DND-41 (cell line): ENCODE results near the gene BAIAP2L2.

Experiments
- EZH2 ChIP-seq: IDR thresholded peaks from 3 replicates; pipeline ENCODE4 v1.6.1; 2012; ENCODE audit warnings: borderline replicate concordance, low read depth, mild to moderate bottlenecking, moderate library complexity, low read length, inconsistent platforms; ENCODE audit not compliant: severe bottlenecking
- TF ChIP-seq, protein P1 (sequence below): IDR thresholded peaks from 2 replicates; pipeline ENCODE4 v1.5.1; 2012; ENCODE audit warnings: borderline replicate concordance, low read length, moderate library complexity, mild to moderate bottlenecking; ENCODE audit not compliant: poor library complexity, severe bottlenecking; ENCODE audit errors: extremely low read depth

DNA sequence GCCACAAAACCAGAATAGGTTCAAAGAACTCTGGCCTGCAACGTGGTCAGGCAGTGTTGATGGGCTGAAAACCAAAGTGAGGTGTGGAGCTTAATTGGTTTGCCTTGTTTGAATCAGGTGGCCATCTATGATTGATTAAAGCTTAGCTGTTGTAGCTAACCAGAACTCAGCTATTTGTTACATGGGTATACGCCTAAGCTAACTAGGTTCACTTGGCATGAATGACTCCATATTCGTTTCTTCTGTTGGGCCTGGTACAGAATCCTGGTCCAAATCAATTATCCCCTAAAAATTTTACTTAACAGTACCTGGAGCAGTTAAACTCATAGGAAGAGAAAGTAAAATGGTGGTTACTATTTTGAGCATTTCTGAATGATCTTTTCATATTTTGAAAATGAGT, 7.7 kb upstream of the BAIAP2L2 start:
- TF ChIP-seq, protein P1, sequence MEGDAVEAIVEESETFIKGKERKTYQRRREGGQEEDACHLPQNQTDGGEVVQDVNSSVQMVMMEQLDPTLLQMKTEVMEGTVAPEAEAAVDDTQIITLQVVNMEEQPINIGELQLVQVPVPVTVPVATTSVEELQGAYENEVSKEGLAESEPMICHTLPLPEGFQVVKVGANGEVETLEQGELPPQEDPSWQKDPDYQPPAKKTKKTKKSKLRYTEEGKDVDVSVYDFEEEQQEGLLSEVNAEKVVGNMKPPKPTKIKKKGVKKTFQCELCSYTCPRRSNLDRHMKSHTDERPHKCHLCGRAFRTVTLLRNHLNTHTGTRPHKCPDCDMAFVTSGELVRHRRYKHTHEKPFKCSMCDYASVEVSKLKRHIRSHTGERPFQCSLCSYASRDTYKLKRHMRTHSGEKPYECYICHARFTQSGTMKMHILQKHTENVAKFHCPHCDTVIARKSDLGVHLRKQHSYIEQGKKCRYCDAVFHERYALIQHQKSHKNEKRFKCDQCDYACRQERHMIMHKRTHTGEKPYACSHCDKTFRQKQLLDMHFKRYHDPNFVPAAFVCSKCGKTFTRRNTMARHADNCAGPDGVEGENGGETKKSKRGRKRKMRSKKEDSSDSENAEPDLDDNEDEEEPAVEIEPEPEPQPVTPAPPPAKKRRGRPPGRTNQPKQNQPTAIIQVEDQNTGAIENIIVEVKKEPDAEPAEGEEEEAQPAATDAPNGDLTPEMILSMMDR = no peak
- no peak for TF ChIP-seq EZH2
